ENCODE measurements around the gene OGFR.

The OGFR gene

DNA sequence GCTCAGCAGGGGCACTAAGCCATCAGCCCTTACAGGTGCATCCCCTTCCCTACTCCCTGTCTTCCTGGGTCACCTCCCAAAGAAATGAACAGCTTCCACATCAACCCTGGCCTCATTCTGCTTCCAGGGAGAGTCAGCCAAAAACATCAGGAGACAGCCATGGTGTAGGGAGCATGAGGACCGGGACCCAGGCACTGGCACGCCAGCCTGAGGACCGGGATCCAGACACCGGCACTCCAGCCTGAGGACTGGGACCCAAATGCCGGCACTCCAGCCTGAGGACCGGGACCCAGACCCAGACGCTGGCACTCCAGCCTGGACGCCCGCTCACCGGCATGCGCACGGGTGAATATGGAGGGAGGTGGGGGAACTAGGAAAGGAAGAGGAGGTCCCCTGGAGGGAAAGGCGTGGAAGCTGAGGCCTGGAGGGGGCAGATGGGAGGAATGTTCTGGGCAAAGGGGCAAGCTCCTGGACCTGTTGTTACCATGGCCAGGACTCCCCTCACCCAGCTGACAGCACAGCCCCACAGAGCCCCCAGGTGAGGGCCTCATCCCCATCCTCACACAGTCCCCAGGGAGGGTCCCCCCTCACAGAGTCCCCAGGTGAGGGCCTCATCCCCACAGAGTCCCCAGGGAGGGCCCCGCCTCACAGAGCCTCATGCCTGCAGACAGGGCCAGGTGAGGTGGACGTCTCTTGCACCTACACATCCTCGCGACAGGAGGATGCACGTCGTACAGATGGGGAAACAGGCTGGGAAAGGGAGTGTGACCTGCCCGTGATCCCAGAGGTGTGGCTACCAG, 34.3 kb upstream of the OGFR start:
- DNase-seq = no peak

DNA sequence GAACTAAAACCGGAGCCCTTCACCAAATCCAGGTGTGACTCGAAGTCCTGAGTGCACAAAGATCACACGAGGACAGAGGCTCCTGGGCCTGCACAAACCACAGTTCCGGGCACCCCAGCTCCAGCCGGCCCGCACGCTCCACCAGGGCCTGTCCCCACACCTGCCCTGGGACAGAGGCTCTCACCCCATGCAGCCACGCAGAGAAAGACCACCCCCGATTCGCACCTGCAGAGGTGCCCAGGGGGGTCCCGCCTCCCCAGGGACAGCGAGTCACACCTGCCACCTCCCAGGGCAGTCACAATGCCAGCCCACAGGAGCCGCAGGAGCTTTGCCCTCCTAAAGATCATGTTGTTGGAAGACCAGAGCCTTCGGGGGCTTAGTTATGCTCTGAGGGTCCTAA, 33.7 kb upstream of the OGFR start:
- no peak for DNase-seq

DNA sequence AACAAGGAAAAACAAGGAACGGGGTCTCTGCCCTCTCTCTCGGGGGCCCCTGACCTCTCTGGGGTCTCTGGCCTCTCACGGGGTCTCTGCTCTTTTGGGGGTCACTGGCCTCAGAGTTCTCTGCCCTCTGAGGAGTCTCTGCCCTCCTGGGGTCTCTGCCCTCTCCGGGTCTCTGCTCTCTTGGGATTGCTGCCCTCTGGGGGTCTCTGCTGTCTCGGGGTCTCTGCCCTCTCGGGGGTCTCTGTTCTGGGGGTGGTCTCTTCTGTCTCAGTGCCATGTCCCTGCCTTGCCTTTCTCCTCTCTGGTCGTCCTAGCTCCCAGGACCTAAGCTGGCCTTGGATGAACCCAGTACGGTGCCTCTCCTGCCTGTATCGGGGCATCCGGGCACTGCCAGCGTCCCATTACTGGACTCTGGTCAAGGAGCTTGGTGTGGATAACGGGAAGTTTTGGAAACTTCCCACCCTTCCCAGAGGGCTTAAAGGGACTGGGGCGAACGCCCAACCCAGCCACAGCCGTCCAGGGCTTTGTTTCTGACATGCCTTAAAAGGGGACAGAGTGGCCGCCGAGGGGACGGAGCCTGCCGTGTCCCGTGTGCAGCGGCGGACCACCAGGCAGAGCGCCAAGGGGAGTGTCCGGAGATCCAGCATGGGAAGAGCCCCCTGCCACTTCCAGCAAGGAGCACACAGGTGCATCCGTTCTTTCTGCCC, 33.1 kb upstream of the OGFR start:
- no peak for DNase-seq

DNA sequence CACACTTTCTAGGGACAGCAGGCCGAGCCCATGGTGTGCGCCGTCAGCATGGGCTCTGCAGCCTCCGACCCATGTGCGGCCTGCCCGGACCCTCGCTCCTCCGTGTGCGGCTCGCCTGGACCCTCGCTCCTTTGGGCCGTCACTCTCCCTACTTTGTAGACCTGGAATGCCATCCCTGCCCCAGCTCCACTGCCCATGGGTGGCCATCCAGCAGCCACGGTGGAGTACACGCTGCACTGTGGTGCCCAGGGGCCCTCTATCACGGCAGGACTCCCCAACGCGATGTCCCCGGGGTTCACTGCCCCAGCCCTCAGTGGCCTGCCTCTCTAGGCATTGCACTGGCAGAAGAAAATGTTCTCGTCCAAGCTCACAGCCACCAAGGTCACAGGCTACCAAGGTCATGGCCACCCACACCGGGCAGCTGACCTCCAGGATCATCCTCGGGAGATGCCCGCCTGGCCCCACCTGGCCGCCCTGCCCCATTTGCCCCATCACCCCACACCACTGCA, 32.5 kb upstream of the OGFR start:
- no peak for DNase-seq

DNA sequence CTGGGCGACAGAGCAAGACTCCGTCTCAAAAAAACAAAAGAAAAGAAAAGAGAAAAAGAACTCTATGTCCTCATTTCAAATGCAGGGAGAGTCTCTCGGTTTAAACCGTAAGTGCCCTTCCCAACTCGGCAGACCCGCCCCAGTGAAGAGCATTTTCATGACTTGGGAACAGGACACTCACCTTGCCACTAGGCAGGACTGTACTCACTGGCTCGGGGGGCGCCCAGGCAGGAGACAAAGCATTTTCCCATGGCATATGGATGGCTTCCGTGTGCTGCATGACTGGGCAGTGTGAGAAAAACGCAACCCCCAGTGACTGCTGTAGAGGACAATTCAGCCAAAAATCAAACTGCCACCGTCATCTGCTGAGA, 32.0 kb upstream of the OGFR start:
- DNase-seq = no peak

DNA sequence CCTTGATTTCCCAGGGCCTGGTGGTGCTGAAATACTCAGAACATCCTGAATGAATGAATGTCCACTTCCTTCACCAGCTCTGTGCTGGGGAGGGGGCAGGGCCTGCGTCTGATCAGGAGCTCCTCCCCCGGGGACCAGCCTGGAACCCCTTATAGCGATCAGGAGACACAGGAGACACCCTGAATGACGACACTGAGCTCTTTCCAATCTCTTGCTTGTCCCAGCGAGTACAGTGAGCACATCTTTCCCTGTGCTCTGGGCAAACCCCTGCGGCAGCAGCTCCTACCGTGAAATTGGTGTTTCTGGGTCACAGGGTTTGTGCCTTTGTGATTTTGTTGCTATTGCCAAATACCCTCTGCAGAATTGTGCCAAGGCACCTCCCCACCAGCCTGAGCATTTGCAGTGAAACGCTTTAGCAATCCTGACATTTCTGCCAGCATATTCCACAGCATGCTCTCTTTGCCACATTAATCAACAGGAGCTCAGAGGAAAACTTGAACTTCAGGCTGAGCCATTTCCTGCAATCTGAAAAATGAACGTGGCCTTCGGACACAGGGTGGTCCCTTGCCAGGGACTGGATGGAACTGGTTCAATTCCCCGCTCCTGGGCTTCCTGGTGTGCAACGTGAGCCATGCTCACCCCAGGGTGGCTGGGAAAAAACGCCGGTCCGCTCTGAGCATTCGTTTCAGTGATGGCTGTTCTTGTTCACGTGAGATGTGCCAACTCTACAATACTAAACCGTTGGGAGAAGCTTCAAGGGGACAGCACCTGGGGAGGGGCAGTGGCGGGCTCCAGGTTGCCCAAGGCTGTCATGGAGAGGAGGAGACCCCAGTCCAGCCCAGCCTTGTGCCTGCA, 31.4 kb upstream of the OGFR start:
- DNase-seq = no peak

DNA sequence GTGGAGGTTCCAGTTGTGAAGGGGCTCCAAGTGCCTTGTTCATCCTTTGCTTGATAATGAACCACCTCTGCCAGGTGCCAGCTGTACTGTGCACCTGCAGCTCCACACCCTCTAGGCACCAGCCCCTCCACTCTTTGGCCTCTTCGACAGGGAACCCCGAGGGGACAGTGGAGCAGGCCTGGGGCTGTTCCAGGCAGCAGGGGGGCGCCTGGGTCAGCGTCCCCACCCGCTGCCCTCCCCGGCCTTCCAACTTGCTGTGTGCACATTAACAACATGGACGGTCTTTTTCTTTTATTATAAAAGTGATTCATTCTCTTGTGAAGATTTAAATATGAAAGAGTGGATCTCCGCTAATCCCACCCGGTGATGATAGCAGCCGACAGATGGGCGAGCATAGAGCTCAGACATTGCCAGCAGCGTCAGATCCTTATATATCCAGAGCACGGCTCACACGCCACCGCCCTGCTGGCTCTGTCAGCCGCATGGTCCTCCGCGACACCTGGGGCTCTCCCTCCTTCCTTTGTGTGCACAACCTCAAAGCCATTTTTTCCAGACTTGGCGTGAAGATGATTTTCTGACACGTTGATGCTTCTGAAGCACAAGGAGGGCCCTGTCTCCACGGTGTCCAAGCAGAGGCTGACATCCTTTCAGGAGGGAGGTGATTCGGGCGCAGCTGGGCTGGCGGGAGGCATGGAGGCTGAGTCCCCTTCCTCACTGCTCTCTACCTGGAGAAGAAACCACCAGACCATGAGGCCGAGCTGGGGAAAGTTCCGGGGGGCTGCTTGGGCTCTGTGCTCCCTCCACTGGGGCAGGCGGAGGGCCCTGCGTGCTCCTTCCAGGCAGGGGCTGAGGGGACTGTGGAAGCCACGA, 30.6 kb upstream of the OGFR start:
- DNase-seq = no peak

DNA sequence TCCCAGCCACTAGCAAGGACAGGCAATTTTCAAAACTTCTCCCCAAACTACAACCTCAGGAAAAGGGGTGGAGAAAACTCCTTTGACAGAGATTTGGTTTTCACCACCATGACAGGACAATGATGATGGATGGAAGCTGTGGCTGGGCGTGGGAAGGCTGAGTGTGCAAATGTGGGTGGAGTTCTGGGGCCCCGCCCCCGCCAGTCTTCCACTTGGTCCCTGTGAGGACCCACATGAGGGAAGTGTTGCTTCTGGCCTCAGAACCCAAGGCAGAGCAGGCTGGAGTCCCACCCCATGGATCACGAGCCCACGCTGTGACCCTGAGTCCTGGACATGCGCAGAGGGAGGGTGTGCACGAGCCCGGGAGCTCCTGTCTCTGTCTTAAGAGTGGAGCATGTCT, 29.9 kb upstream of the OGFR start:
- no peak for DNase-seq

DNA sequence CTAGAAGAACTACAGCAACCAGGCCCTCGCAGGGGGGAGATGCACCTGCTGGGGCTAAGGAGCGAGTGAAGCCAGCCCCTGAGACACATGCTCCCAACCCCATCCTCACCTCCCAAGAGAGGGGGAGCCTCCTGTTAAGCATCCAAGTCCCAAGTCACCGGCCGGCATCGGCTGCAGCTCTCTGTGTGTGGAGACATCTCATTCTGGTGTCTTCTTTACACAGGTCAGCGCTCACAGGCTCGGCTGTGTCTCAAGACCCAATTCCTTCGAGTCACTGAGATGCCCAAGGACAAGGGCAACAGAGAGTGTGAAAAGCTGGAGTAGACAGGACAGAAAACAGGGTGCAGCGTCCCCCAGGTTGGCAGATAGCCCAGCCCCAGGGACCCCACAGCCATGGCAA, 29.4 kb upstream of the OGFR start:
- no peak for DNase-seq

DNA sequence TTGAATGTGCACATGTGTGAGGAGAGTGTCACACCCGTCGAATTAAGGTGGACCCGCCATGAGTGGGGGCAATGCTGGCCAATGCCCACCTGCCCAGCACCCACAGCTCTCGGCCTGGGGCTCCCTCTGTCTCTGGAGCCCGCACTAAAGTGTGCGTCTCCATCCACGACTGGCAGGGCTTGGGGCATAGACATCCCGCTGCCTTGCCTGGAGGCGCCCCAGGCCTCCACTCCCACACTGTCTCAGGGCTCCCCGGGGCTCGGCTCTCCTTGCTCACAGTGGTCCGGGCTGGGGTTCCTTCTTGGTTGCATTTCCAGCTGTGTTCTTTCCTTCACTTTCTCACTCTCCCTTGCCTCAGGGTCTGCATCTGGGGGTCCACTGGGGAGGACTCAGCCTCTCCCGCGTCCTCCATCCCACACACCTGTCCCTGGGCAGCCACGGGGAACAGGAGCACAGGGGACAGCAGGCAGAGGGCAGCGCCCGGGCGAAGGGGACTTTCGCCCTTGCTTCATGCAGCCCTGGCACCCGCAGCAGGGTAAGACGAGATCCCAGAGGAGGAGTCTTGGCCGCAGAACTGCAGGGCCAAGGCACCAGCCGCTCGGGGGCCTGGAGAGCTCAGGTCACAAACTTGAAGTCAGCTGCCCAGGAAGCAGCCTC, 28.5 kb upstream of the OGFR start:
- no peak for DNase-seq

DNA sequence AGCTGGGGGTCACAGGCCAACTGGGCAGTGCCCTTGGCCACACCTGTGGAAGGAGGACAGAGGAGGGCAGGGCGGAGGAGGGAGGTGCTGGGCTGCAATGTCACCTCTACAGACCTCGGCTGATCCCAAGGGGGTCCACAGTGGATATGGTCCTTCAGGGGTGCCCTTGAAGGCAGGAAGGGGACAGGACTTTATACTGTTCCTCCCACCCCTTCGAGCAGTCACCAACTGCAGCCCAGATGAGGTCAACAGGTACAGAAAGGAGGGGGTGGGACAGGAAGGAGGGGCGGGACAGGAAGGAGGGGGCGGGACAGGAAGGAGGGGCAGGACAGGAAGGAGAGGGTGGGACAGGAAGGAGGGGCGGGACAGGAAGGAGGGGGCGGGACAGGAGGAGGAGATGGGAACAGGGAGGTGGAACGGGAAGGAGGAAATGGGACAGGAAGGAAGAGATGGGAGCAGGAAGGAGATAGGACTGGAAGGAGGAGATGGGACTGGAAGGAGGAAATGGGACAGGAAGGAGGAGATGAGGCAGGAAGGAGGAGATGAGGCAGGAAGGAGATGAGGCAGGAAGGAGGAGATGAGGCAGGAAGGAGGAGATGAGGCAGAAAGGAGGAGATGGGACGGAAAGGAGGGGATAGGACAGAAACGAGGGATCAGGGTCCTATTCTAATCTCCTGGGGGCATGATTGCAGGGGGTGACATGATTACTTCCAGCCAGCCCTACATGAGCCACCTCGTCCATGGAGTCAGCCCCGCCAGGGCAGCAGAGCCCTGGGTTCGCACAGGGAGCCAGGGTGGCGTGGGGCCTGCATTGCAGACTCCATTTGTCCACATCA, 27.7 kb upstream of the OGFR start:
- no peak for DNase-seq

DNA sequence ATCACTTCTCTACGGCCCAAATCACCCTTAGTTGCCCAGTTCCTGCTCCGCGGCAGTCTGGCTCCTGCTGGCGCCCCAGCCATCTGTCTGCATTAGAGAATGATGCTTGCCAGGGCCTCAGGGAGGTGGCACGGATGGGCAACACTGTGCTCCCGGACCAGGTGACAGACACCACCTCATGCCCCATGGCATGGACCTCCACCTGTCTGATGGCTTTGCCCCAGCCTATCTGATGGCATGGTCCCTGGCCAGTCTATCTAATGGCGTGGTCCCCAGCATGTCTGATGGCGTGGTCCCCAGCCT, 27.2 kb upstream of the OGFR start:
- DNase-seq = no peak

DNA sequence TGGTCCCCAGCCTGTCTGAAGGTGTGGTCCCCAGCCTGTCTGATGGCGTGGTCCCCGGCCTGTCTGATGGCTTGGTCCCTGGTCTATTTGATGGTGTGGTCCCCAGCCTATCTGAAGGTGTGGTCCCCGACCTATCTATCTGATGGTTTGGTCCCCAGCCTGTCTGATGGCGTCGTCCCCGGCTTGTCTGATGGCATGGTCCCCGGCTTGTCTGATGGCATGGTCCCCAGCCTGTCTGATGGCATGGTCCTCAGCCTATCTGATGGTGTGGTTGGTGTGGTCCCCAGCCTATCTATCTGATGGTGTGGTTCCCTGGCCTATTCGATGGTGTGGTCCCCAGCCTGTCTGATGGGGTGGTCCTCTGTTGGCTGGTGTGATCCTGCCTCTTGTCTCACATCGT, 26.6 kb upstream of the OGFR start:
- DNase-seq = no peak

DNA sequence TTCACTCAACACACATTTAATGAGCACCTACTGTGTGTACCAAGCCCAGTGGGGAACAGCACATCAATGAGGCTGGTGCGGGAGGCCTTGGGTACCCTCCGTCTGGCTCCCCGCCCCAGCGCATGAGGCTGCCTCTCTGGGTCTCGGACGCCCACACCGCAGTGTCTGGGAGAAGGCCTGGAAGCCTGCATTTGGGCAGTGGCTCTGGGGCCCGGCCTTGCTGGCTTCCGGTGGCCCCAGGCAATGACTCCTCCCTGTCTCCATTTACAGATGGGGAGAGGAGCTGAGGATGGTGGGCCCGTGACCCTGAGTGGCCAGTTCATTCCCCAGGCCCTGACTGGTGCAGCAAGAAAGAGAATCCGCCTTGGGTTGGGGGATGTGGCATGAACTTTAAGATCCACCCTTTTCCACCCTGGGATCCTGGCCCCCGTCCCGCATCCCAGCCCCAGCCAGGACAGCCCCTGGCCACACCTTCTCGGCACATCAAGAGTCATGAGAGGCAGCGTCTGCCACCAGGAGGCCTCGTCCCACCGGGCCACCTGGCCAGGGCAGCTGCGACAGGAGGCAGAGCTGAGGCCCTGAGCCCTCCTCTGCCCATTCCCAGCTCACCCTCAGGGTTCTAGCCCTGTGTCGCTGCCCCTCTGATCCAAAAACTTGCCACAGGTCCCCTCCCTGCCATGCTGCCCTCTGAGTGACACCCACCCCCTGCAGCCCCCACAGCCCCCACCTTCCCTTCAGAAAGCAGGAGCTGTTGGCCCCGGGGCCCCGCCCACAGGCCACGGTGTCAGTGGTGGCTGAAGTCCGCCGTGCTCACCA, 25.8 kb upstream of the OGFR start:
- no peak for DNase-seq

DNA sequence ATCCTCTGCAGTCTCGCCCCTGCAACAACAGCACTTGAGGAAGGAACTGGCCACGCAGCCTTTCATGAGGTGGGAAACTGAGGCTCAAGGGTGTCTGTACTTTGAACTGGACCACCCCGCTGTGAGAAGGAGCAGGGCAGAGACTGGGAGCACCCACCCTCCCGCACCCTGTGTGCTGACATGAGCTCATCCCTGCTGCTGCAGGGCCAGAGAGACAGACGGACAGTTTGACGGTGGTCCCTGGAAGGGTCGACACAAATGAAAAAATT, 25.3 kb upstream of the OGFR start:
- DNase-seq = no peak

DNA sequence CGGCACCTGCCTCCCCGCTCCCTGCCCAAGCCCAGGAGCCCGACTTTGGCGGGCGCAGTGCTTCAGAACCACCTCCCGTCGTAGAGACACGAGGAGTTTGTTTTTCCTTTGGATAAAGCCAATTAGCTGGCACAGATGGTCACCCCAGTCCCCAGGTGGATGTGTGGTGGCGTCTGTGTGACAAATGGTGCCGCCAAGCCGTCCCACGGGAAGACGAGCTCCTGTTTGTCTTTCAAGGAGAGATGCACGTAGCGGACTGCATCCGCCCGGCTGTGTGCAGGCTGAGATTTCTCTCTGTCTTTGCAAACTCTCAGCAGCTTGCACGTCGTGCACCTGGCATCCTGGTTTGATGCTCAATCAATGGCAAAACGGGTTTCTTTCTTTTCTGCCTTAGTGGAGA, 24.4 kb upstream of the OGFR start:
- DNase-seq = no peak

DNA sequence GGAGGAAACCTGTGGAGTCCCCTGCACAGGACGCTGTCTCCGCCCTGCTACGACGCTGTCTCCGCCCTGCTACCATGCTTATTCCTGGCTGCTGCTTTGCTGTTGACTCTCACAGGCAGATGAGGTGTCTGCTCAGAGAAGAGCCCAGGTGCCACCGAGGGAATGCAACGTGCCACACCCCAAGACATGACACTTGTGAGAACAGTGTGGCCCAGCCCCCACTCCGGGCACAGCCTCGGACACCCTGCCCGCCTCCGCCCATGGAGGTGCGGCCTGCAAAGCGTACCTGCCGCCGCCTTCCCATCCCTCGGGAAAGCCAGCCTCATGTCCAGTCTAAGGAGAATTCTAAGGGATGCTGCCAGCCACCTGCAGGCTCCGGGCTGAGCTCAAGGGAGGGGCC, 23.9 kb upstream of the OGFR start:
- DNase-seq = no peak

DNA sequence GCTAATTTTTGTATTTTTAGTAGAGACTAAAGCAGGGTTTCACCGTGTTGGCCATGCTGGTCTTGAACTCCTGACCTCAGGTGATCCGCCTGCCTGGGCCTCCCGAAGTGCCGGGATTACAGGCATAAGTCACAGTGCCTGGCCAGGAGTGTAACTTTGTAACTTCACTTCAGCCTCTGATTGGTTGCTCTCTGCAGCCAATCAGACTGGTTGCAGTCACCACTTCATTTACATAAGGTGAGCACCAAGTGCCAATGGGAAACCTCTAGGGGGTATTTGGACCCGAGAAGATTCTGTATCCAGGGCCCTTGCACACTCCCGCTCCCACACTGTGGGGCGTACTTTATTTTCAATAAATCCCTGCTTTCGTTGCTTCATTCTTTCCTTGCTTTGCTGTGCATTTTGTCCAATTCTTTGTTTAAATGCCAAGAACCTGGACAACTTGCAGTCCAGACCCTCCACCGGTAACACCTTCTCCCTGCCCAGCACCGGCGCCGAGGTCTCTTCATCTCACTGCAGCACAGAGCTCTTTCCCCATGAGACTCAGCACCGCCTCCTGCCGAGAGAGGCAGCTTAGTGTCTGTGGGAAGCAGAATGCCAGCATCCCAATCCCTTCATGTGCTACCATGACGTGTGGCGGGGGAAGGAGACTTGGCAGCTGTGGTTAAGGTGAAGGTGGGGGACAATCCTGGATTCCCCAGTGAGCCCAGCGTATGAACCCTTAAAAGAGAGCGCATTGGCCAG, 22.3 kb upstream of the OGFR start:
- DNase-seq = no peak

DNA sequence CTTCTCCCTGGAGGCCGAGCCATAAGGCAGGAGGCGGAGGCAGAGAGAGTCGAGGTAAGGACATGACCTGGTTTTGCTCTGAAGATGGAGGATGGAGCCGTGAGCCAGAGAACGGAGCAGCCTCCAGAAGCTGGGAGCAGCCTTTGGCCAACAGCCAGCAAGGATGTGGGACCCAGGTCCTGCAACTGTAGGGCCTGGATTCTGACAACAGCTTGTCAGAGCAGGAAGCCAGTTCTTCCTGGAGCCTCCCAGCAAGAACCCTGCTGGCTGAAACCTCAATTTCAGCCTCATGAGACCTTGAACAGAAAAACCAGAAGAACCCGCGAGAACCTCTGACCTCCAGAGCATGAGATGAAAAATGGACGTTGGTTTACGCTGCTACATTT, 21.7 kb upstream of the OGFR start:
- no peak for DNase-seq

DNA sequence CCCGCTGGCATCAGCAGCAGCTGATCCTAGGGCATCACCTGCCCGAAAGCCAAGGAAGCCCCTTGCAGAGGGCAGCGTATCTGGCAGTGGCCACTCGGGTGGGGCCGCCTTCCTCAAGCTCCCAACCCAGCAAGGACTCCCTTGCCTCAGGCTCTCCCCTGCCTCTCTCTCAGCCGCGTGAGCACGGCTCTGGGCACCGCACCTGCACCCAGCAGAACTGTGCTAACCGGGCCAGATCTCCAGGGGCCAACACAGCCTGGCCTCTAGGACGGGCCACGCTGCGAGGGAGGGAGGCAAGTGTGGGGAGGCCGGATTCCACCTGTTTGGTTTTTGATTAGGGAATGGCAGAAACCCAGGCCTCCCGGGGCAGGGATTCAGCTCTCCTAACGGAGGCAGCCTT, 20.1 kb upstream of the OGFR start:
- DNase-seq = no peak
